Osteocyte (in vitro differentiated cells): ENCODE data around the gene SLC9B1. TPM values are rescaled to one million over a fixed set of nuclear protein-coding genes. Genes with fewer than 3 reads are reported as not detected.
A peak's percentile ranks its signal among the peaks of the same experiment; 100 is the strongest.
"Not testable (repeated sequence)": the region's sequence is repeated elsewhere in the genome, so short reads cannot be mapped to it uniquely, and the experiment has no call there.

Source experiments
- DNase-seq: peaks from one replicate; pipeline ENCODE4 v3.0.0; 2021; ENCODE audit warnings: mixed read lengths; ENCODE audit not compliant: unreplicated experiment; ENCODE audit errors: extremely low spot score
- H3K27ac Mint-ChIP-seq: one replicate; pipeline ENCODE4 v1.8.0; 2021; ENCODE audit warnings: mild to moderate bottlenecking, mixed read lengths; ENCODE audit not compliant: unreplicated experiment
- H3K27me3 Mint-ChIP-seq: one replicate; pipeline ENCODE4 v1.8.0; 2021; ENCODE audit warnings: mixed read lengths; ENCODE audit not compliant: unreplicated experiment
- H3K36me3 Mint-ChIP-seq: one replicate; pipeline ENCODE4 v1.8.0; 2021; ENCODE audit warnings: mixed read lengths; ENCODE audit not compliant: unreplicated experiment
- H3K4me1 Mint-ChIP-seq: one replicate; pipeline ENCODE4 v1.8.0; 2021; ENCODE audit warnings: mixed read lengths; ENCODE audit not compliant: unreplicated experiment
- H3K4me3 Mint-ChIP-seq: one replicate; pipeline ENCODE4 v1.8.0; 2021; ENCODE audit warnings: mild to moderate bottlenecking, moderate library complexity, mixed read lengths; ENCODE audit not compliant: unreplicated experiment
- H3K9me3 Mint-ChIP-seq: one replicate; pipeline ENCODE4 v1.8.0; 2021; ENCODE audit warnings: mixed read lengths; ENCODE audit not compliant: unreplicated experiment
- CTCF ChIP-seq: fragments of 200-600 bp; sonication (generic); IDR thresholded peaks from 2 replicates; pipeline ENCODE4 v1.5.0; 2021; ENCODE audit warnings: antibody characterized with exemption, mild to moderate bottlenecking, moderate library complexity
- total RNA-seq: library from RNA; stranded (reverse); gene quantifications from 2 replicates; pipeline ENCODE4 v1.2.1, GENCODE V29; 2021

SLC9B1 gene
- total RNA-seq, 1 donor from 2014 or later, result 1.8 TPM

GRCh38 chr4:102883278-102883677, 136.2 kb downstream of the SLC9B1 start:
- Mint-ChIP-seq H3K27ac (no peak overlapping the region), H3K36me3 (peaks cover 14% of the 10 kb centered on the region), H3K4me3 (no peak overlapping the region), H3K27me3 (no peaks in the 10 kb centered on the region), H3K4me1 (peaks cover 13% of the 10 kb centered on the region), H3K9me3 (no peaks in the 10 kb centered on the region)
- TF ChIP-seq CTCF, result no peak
- DNase-seq, result no peak

GRCh38 chr4:102881343-102881742, 138.2 kb downstream of the SLC9B1 start:
- Mint-ChIP-seq H3K4me1 (peaks cover 22% of the 10 kb centered on the region), H3K36me3 (peaks cover 10% of the 10 kb centered on the region), H3K9me3 (no peaks in the 10 kb centered on the region), H3K27ac (no peak overlapping the region), H3K27me3 (no peaks in the 10 kb centered on the region), H3K4me3 (no peak overlapping the region)
- no peak for TF ChIP-seq CTCF
- no peak for DNase-seq

- H3K9me3 Mint-ChIP-seq, result no peaks in the 10 kb centered on the region
- DNase-seq, result no peak
- H3K4me3 Mint-ChIP-seq, result no peak overlapping the region
- no peak for TF ChIP-seq CTCF
- peaks cover 12% of the 10 kb centered on the region for H3K36me3 Mint-ChIP-seq
- no peaks in the 10 kb centered on the region for H3K27me3 Mint-ChIP-seq
- H3K4me1 Mint-ChIP-seq, result peaks cover 23% of the 10 kb centered on the region
- peak overlapping the region; percentile 89 for H3K27ac Mint-ChIP-seq
Observed at GRCh38 chr4:102878901-102879300, 140.6 kb downstream of the SLC9B1 start.

- not testable (repeated sequence) for H3K27me3 Mint-ChIP-seq, H3K9me3 Mint-ChIP-seq
- H3K4me3 Mint-ChIP-seq, result peak overlapping the region; percentile 16
Observed at GRCh38 chr4:102878349-102878748, 141.2 kb downstream of the SLC9B1 start.

GRCh38 chr4:102877477-102878106, 141.9 kb downstream of the SLC9B1 start:
- not testable (repeated sequence) for H3K4me3 Mint-ChIP-seq, DNase-seq, H3K27me3 Mint-ChIP-seq, H3K9me3 Mint-ChIP-seq
- H3K27ac Mint-ChIP-seq, result peak overlapping the region; percentile 89
- peaks cover 16% of the 10 kb centered on the region for H3K36me3 Mint-ChIP-seq
- H3K4me1 Mint-ChIP-seq, result peaks cover 23% of the 10 kb centered on the region

More at GRCh38 chr4:102878349-102878748, 141.2 kb downstream of the SLC9B1 start:
- Mint-ChIP-seq H3K36me3 (peaks cover 14% of the 10 kb centered on the region), H3K4me1 (peaks cover 23% of the 10 kb centered on the region), H3K27ac (peak overlapping the region; percentile 89)
- not testable (repeated sequence) for DNase-seq

- peak overlapping the region; percentile 24 for H3K27ac Mint-ChIP-seq
- no peak for DNase-seq
Observed at GRCh38 chr4:102871772-102872171, 147.7 kb downstream of the SLC9B1 start.

More at GRCh38 chr4:102871772-102872171, 147.7 kb downstream of the SLC9B1 start:
- no peaks in the 10 kb centered on the region for H3K9me3 Mint-ChIP-seq
- H3K36me3 Mint-ChIP-seq, result peaks cover 15% of the 10 kb centered on the region
- TF ChIP-seq CTCF, result no peak
- peaks cover 37% of the 10 kb centered on the region for H3K4me1 Mint-ChIP-seq
- H3K4me3 Mint-ChIP-seq, result no peak overlapping the region
- H3K27me3 Mint-ChIP-seq, result no peaks in the 10 kb centered on the region
